Measurements from ENCODE around the gene ANO8.
A peak's percentile ranks its signal among the peaks of the same experiment; 100 is the strongest.

Gene ANO8

GRCh38 chr19:17327654-17328516 lies 6.8 kb downstream of the ANO8 start:
- DNase-seq (ENCODE audit: low read depth), result no peak

DNA sequence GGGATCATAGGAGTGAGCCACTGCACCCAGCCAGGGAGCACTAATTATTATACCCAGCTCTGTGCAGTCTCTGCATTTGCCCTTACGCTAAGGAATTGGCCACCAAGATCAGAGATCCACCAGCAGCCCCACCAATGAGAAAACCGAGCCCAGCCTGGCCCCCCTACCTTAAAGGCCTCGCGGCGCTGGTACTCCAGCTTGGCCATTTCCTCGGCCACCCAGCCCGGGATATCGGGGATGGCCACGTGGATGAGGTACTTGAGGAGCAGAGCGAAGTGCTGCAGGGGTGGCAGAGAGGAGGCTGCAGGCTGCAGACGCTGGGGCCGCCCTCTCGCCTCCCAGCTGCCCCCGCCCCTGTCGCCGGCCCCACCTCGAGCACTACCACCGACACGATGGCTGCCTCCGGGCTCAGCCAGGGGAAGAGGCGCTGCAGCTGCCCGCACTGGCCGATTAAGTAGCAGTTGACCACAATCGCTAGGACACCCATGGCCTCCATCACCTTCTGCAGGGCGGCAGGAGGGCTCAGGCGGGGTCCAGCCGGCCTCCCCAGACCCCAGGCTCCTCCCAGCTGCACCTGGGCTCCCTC lies 7.5 kb downstream of the ANO8 start:
- DNase-seq (ENCODE audit: low read depth), result no peak

DNA sequence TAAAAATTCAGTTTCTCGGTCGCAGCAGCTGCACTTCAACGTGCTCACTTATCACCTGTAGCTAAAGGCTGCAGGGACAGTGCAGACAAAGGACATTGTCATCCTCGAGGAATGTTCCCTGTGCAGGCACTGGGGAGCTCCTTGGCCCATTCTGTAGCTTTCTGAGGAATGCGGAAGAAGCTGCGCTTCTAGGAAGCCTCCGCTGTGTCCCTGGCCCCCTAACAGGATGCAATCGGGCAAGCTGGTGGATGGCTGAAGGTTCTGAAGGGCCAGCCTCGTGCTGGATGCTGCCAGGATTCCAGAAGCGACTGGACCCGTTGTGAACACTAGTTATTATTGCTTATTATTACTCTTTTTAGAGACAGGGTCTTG lies 8.1 kb downstream of the ANO8 start:
- no peak for DNase-seq (ENCODE audit: low read depth)

GRCh38 chr19:17325881-17326594 lies 8.6 kb downstream of the ANO8 start:
- DNase-seq (ENCODE audit: low read depth), result peak; percentile 43

DNA sequence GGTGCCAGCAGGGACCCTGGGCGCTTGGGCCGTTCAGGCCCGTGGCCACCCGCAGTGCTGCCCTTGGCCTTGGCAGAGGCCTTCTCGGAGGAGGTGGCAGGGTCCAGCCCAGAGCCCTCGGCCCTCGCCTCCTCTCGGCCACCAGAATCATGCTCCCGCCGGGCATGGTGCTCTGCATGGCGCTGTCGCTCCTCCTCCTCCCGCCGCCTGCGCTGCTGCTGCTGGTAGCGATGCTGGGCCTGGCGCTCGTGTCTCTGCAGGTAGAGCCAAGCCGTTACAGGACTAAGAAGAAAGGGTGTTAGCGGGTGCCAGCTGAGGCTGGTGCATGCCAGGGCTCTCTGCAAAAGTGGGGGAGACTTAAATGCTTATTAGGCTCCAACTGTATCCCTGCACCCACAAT lies 9.5 kb downstream of the ANO8 start:
- no peak for DNase-seq (ENCODE audit: low read depth)

- no peak for DNase-seq (ENCODE audit: low read depth)
Measured at GRCh38 chr19:17324357-17325114, 10.1 kb downstream of the ANO8 start.

GRCh38 chr19:17323964-17324332 lies 10.7 kb downstream of the ANO8 start:
- DNase-seq (ENCODE audit: low read depth), result no peak

DNA sequence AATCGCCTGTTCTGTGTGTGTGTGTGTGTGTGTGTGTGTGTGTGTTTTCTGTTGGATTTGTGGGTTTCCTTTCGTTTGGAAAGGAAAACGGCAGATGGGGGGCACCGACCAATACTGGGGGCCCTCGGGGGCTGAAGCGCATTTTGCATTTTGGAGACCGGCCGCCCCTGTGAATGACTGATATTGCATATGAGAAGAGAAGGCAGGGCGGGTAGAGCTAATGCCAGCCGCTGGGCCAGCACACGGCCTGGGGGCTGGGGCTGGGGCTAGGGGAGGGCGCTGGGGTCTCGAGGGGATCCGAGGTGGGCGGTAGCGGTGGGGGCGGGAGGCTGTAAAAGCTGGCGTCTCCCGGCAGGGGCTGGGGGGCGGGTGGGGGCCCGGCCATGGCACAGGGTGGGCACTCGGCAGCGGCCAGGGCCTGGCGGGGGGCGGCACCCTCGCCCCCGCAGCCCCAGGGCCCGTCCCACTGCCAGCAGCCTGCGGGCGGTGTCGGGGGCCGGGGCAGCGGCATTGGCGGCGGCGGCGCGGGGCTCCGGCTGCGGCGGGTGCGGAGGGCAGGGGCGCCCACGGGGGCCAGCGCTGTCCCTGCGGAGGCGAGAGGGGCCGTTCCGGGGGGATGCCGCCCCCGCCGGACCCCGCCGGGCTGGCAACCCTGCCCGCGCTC lies 11.2 kb downstream of the ANO8 start:
- DNase-seq (ENCODE audit: low read depth), result no peak

- DNase-seq (ENCODE audit: low read depth), result no peak
Measured at GRCh38 chr19:17322854-17323253, 11.8 kb downstream of the ANO8 start.

DNA sequence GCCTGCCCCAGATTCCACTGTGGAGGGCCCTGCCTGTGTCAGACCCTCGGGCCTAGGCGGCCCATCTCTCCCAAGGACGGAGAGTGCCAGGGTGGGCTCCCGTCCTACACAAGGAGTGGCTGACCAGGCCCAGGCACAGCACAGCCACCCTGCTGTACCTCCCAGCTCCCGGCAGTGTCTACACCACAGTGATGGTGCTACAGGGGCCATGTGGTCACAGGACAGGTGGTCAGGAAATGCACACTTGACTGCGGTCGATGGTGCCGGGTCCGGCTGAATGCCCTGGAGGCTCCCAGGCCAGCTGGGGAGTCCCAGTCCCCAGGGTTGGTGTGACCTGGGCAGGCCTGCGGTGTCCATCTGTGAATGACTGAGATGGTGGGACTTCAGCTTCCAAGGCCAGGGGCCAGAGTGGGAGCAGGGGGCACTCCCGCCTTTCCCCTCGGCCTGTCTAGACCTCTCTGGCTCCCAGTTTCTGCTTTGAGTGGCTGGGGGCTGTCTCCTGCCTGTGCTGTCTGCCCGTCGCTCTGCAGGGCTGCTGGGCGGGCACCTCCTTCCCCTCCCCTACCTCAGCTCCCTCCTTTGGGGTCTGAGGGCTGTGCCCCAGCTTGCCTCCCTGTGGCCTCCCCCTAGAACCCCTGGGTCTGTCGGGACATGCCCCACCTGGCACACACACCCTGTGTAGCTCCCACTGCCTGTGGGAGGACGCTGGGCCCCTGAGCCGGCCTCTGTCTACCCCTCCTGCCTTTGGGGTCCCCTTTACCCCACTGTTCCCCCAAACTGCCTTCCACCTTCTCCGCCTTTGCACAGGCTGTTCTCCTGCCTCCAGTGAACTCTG lies 12.8 kb downstream of the ANO8 start:
- DNase-seq (ENCODE audit: low read depth), result no peak

DNA sequence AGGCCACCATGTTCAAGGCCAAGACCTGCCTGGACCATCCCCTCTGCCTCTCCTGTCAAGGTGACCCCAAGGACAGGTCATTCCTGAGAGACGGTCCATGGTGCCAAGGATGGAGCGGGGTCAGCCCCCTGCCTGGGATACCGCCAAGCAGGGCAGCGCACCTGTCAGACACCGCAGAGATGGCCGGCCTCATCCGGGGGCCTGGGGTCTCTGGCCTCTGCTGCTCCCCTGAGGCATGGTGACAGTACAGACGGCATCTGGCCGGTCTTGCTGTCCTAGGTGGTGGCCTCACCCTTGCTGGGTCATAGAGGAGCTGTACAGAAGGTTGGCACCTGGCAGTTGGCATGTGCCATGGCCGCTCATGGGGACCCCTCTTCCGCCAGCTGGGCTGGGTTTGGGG lies 14.2 kb downstream of the ANO8 start:
- DNase-seq (ENCODE audit: low read depth), result no peak

DNA sequence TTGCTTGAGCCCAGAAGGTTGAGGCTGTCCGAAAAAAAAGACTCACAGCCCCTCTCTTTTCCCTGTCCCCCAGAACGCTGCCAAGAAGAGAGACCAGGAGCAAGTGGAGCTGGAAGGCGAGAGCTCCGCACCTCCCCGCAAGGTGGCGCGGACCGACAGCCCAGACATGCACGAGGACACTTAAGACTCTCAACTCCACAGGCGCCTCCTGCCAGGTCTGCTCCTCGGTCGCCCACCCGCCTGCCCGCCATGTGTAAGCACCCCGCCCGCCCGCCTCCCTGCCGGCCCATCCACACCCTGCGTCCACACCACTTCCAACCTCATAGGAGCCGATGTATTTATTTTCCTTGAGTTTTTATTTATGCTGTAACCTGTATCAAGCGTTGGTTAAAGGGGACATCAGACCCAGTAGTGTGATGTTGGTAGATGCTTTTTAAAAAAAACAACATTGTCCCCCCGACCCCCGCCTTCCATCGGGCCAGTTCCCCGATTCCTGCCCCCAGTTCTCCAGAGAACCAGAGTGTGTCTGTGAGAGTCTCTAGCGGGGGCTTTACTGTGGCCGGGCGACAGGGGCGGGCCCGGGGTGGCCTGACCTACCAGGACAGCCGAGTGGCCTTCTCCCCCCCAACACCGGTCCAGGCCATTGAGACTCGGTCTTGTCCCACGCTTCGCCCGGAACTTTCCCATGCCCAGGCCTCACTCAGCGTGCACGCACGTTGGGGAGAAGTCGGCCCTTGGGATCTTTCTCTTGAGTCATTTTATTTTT lies 15.0 kb downstream of the ANO8 start:
- DNase-seq (ENCODE audit: low read depth), result no peak

- DNase-seq (ENCODE audit: low read depth), result no peak
Measured at GRCh38 chr19:17318966-17319365, 15.7 kb downstream of the ANO8 start.

GRCh38 chr19:17314007-17314593 lies 20.6 kb downstream of the ANO8 start:
- DNase-seq (ENCODE audit: low read depth), result no peak

- no peak for DNase-seq (ENCODE audit: low read depth)
Measured at GRCh38 chr19:17312189-17313113, 22.2 kb downstream of the ANO8 start.

DNA sequence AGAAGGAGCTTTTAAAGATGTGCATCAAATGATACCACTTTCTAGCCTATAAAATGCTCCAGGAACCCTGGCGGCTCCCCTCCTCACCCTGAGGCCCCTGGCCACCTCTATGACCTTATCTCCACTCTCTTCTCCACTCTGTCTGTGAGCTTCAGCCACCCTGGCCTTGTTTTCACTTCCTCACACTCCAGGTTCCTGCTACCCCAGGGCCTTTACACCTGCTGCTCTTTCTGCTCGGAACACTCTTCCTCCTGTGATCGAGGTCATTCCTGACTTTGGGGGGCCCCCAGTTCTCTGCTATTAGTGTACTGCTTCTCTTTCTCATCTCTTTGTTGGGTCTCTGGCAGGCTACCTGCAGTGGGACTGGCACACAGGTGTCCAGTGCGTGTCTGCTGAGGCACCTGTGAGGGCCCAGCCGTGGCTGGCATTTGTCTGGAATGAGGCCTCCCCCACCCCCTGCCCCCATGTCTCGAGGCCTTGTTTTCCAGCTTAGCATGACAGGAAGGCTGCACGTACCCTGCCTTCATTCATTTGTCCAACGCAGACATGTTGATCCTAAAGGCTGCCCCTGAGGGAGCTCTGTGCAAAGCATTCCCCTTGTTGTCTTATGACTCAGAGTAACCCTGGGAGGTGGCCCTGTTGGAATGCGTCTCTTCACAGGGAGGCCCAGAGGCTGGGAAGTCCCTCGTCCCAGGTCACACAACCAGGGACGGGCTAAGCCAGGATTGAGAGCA lies 23.0 kb downstream of the ANO8 start:
- DNase-seq (ENCODE audit: low read depth), result no peak

DNA sequence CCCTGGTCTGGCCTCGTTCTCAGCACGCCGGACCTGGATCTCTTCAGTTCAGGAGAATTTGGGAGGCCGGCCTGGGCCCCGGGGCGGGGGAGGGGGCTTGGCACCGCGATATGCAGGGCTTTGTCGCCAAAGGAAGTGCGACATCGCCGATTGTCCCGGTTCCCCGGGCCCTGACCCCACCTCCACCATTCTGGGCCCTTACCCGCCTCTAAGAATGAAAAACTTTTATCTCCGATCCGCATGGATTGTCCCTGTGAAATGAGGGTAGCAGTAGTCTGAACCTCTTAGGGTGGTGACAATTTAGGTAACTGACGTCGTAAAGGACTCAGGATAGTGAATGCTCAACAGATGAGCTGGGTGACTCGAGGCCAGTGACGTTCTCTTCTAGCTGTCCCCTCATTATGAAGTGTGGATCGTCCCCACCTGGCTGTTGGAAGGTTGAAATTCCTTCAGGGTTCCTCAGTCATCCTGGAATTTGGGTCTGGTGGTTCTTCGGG lies 24.6 kb downstream of the ANO8 start:
- no peak for DNase-seq (ENCODE audit: low read depth)
